Measurements from ENCODE around the gene ERC2.

- TF ChIP-seq GATA3 (IDR thresholded peaks at IDR 0.05; ENCODE audit: low read depth, low read length), result no peak
- no peak for TF ChIP-seq GATA2 (IDR thresholded peaks at IDR 0.05; ENCODE audit: low read depth, low read length)
Observed at GRCh38 chr3:55721716-55722484, 746.4 kb downstream of the ERC2 start.

Data from SH-SY5Y (cell line).